GM12892 (cell line): Measurements from ENCODE around the gene GNAL.

Experiments used
- DNase-seq: peaks from one replicate; pipeline ENCODE4 v3.0.0; 2011; ENCODE audit not compliant: insufficient read length
- FAIRE-seq: peaks from 2 replicates; lab custom pipeline; 2011; peaks lifted over from hg19 to GRCh38; lab: Jason Lieb, UNC
- POLR2A ChIP-seq: IDR thresholded peaks from 2 replicates; pipeline ENCODE4 v1.6.1; 2011; ENCODE audit warnings: low read depth, low read length, control low read depth
- POLR2AphosphoS5 ChIP-seq: IDR thresholded peaks from 2 replicates; pipeline ENCODE4 v1.6.1; 2011; ENCODE audit warnings: low read depth, low read length, control low read depth
- TAF1 ChIP-seq: IDR thresholded peaks from 2 replicates; pipeline ENCODE4 v1.6.1; 2011; ENCODE audit warnings: low read depth, mild to moderate bottlenecking, control low read depth, low read length, borderline replicate concordance

The GNAL gene

DNA sequence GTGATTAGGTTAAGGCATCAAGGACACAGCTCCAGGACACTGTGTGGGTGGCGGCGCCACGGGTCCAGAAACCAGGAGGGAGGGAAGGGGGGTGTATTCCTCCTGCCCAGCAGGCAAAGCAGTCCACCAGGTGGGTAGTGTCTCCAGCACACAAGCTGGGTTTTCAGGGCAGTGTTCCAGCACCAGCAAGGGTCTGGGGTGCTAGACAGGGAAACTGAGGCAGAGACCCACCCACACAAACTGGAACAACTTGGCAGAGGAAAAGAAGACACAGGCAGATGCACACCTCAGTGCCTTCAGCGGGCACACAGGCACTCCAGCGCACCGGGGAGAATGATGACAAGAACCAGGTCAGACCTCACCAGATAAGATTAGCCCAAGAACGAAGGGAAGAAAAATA is 28.4 kb upstream of the GNAL start:
- no peak for DNase-seq
- FAIRE-seq: no peak
- no peak for TF ChIP-seq TAF1

DNA sequence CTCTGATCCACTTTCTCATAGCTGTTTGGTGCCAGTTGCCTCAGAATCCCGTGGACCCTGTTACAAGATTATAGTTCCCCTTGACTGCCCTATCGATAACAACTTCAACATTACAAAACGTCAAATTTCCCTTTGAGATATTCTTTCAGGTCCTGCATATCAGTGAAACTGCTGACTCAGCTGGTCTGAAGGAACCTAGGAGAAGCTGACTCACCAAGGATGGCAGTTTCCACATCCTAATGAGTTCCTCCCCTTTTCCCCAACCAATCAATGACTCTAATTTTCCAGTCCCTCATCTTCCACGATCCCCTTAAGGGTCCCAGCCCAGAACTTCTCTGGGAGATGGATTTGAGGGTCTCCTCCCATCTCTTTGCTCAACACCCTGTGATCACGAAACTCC is 27.6 kb upstream of the GNAL start:
- no peak for TF ChIP-seq POLR2AphosphoS5
- no peak for TF ChIP-seq POLR2A
- FAIRE-seq (no peak), DNase-seq (no peak)

- TF ChIP-seq POLR2AphosphoS5 (no peak), TAF1 (no peak), POLR2A (no peak)
- DNase-seq: no peak
- FAIRE-seq: no peak
These were observed 25.5 kb upstream of the GNAL start for GRCh38 chr18:11663439-11664029.

DNA sequence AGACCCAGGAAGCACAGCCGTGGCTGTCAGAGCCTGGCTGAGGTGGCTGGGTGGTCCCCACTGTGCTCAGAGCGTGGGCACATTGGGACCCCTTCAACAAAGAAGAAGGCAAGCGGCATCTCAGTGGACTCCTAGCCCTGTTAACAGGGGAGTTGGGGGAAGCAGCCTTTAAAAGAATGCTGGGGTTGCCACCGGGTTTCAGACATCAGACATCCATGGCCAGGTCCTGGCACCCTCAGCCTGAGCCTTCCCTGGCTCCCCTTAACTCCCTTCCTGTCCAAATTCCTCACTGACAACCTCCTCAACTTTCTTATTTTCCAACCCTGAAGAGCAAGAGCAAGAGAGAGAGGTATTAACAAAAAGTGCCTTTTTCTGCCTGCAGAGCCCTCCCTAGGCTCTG is 24.8 kb upstream of the GNAL start:
- no peak for DNase-seq
- no peak for FAIRE-seq
- TF ChIP-seq POLR2AphosphoS5 (no peak), TAF1 (no peak), POLR2A (no peak)

DNA sequence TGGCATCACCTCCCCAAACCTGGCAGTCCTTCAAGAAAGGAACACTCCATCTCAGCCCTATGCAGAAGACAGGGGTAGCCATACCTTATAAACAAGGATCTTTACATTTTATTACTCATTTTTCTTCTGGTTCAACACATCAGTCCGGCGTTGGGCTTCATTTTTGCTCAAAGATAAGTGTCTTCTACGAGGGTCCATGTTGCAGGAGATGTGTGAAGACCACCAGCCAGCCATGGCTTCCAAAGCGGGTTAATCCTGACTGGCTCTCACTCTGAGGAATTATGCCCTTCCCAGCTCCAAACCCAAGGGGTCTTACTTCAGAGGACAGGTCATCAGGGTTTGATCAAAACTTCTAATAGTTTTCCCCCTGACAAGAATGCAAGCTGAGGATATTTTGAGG is 23.9 kb upstream of the GNAL start:
- FAIRE-seq: no peak
- DNase-seq: no peak
- no peak for TF ChIP-seq POLR2AphosphoS5
- TF ChIP-seq POLR2A: no peak
- no peak for TF ChIP-seq TAF1

DNA sequence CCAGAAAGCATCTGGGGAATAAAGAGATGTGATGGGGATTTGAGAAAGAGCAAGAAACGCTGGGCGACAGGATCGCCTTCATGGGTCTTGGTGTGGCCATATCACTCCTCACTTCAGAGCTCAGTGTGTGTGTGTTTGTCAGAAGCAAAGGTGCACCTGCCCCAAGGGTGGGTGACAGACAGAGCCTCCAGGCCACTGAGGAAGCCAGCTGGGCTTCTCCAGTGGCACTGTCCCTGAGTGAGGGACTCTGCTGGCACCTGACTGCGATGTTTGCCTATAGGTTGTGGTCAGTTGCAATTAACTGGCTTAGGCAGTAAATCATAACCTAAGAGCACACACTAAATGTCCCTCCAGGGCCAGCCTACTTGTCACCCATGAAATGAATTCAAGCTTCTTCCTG is 23.5 kb upstream of the GNAL start:
- TF ChIP-seq POLR2A (no peak), TAF1 (no peak), POLR2AphosphoS5 (no peak)
- DNase-seq: no peak
- no peak for FAIRE-seq

GRCh38 chr18:11666176-11666575 is 22.9 kb upstream of the GNAL start:
- TF ChIP-seq POLR2AphosphoS5: no peak
- no peak for TF ChIP-seq POLR2A
- TF ChIP-seq TAF1: no peak
- DNase-seq: no peak
- no peak for FAIRE-seq

DNA sequence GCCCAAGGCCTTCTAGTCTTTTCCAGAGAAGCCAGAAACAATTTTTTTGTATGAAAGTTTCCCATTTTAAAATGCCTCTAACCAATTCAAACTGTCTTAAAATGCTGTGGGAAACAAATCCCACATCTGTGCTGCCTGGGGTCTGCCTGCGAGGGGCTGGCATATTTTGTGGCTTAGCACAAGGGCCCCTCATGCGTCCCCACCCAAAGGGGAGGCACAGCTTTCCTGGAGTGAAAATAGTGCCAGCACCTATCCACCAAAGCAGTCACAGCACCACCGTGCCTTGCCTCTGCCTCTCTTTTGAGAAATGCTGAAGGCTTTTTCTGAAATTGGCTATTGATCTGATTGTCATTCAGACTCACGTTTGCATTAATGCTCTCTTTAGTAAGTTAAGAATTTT is 22.2 kb upstream of the GNAL start:
- TF ChIP-seq POLR2AphosphoS5 (no peak), TAF1 (no peak), POLR2A (no peak)
- no peak for FAIRE-seq
- DNase-seq: no peak

DNA sequence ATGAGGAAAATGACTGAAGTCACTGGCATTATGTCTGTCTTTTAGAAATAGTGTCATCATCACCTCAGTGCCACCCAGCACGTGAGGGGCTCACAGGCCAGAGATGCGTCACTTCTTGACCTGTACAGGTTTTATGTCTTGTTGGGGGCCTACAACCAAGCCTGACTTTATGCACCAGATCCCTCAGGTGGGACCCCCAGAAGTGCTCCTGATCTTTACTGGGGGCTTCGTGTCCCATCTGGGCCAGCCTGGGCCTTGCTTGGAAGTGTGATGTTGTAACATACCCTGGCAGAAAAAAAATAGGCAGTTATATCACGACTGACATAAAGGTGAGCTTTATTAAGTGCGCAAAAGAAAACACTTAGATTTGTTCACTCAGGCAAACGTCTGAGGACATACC is 21.5 kb upstream of the GNAL start:
- TF ChIP-seq POLR2AphosphoS5 (no peak), POLR2A (no peak), TAF1 (no peak)
- FAIRE-seq (no peak), DNase-seq (no peak)

GRCh38 chr18:11668441-11669169 is 20.5 kb upstream of the GNAL start:
- FAIRE-seq (no peak), DNase-seq (no peak)
- TF ChIP-seq POLR2AphosphoS5 (no peak), POLR2A (no peak), TAF1 (no peak)

GRCh38 chr18:11669271-11669947 is 19.7 kb upstream of the GNAL start:
- FAIRE-seq: no peak
- DNase-seq: no peak

GRCh38 chr18:11669948-11670275 is 19.2 kb upstream of the GNAL start:
- FAIRE-seq (no peak), DNase-seq (no peak)

More at GRCh38 chr18:11669271-11669947, 19.7 kb upstream of the GNAL start:
- TF ChIP-seq POLR2A (no peak), POLR2AphosphoS5 (no peak), TAF1 (no peak)

More at GRCh38 chr18:11669948-11670275, 19.2 kb upstream of the GNAL start:
- TF ChIP-seq POLR2AphosphoS5 (no peak), TAF1 (no peak), POLR2A (no peak)
